ENCODE results near the gene SCN4A. TPM values are rescaled to one million over a fixed set of nuclear protein-coding genes. Genes with fewer than 3 reads are reported as not detected.

SCN4A gene
- total RNA-seq, 1 donor from 2014 or later: not detected

- H3K4me1 Mint-ChIP-seq (ENCODE audit: unreplicated experiment): no peaks in the 10 kb centered on the region
- DNase-seq (ENCODE audit: extremely low spot score, unreplicated experiment): no peak
- H3K9me3 Mint-ChIP-seq (ENCODE audit: unreplicated experiment): no peaks in the 10 kb centered on the region
- TF ChIP-seq, protein P1, sequence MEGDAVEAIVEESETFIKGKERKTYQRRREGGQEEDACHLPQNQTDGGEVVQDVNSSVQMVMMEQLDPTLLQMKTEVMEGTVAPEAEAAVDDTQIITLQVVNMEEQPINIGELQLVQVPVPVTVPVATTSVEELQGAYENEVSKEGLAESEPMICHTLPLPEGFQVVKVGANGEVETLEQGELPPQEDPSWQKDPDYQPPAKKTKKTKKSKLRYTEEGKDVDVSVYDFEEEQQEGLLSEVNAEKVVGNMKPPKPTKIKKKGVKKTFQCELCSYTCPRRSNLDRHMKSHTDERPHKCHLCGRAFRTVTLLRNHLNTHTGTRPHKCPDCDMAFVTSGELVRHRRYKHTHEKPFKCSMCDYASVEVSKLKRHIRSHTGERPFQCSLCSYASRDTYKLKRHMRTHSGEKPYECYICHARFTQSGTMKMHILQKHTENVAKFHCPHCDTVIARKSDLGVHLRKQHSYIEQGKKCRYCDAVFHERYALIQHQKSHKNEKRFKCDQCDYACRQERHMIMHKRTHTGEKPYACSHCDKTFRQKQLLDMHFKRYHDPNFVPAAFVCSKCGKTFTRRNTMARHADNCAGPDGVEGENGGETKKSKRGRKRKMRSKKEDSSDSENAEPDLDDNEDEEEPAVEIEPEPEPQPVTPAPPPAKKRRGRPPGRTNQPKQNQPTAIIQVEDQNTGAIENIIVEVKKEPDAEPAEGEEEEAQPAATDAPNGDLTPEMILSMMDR (IDR thresholded peaks at IDR 0.05): no peak
- peaks cover 14% of the 10 kb centered on the region for H3K27me3 Mint-ChIP-seq (ENCODE audit: unreplicated experiment)
- H3K4me3 Mint-ChIP-seq (ENCODE audit: unreplicated experiment): no peak overlapping the region
- H3K36me3 Mint-ChIP-seq (ENCODE audit: unreplicated experiment): no peaks in the 10 kb centered on the region
- H3K27ac Mint-ChIP-seq (ENCODE audit: unreplicated experiment): no peak overlapping the region
These were observed 9.6 kb downstream of the SCN4A start for GRCh38 chr17:63963123-63963522.

DNA sequence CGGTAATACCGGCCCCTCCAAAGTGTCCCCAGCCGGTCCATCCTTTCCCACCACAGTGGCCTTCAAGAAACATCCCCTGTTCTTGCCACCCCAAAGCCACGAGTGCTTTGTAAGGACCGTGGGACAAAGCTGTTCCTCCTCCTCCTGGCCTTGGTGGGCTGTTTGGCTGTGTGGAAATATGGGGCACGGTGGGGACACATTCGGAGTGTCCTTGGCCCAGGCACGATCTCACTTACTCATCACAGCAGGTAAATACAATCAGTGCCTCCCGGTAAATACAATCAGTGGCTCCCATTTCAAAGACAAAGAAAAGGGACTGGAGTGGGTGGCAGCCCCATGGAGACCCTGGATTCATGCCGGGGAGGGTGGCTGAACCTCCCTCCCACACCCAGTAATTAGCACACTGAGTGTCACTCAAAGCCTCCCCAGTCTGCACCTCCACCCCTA is 10.4 kb downstream of the SCN4A start:
- Mint-ChIP-seq H3K27ac (ENCODE audit: unreplicated experiment) (no peak overlapping the region), H3K27me3 (ENCODE audit: unreplicated experiment) (peaks cover 12% of the 10 kb centered on the region), H3K36me3 (ENCODE audit: unreplicated experiment) (no peaks in the 10 kb centered on the region), H3K9me3 (ENCODE audit: unreplicated experiment) (no peaks in the 10 kb centered on the region), H3K4me3 (ENCODE audit: unreplicated experiment) (no peak overlapping the region), H3K4me1 (ENCODE audit: unreplicated experiment) (no peaks in the 10 kb centered on the region)
- TF ChIP-seq, protein P1 (IDR thresholded peaks at IDR 0.05): no peak
- no peak for DNase-seq (ENCODE audit: extremely low spot score, unreplicated experiment)

DNA sequence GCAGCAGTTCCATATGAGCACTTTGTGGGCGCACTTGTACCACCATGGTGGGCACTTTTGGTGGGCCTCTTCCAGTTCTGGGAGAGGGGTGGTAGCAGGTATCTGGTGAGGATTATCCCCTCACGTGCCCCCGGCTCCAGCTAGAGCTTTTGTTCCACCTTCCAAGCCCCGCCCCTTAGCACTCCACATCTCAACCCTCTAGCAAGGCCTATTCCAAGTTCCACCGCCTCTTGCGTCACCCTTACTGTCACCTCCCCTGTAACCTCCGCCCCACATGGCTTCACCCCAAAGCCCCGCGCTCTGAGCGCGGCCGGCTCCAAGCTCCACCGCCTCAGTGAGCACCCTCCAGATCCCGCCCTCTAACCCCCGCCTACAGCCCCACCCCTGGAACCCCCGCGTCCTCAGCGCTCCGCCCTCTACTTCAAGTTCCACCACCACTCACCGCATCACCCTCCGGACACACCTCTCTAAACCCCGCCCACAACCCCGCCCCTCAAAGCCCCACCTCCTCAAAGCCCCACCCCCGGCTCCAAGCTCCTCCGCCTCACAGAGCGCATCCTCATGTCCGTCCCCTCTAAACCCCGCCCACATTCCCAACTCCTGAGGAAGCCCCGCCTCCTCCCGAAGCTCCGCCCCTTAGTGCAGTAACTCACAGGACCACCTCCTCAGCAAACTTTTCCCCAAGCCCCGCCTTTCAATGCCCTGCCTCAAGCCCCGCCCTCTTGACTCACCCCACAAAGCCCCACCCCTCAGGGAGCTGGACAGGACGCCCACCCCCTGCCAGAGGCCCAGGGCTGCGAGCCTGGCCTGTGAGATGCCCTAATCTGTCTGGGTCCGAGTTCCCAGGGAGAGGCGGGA is 11.1 kb downstream of the SCN4A start:
- Mint-ChIP-seq H3K27me3 (ENCODE audit: unreplicated experiment) (peaks cover 8% of the 10 kb centered on the region), H3K27ac (ENCODE audit: unreplicated experiment) (no peak overlapping the region), H3K4me1 (ENCODE audit: unreplicated experiment) (no peaks in the 10 kb centered on the region), H3K36me3 (ENCODE audit: unreplicated experiment) (no peaks in the 10 kb centered on the region), H3K9me3 (ENCODE audit: unreplicated experiment) (no peaks in the 10 kb centered on the region), H3K4me3 (ENCODE audit: unreplicated experiment) (no peak overlapping the region)
- DNase-seq (ENCODE audit: extremely low spot score, unreplicated experiment): no peak
- TF ChIP-seq, protein P1 (IDR thresholded peaks at IDR 0.05): no peak

GRCh38 chr17:63960430-63960829 is 12.3 kb downstream of the SCN4A start:
- Mint-ChIP-seq H3K36me3 (ENCODE audit: unreplicated experiment) (no peaks in the 10 kb centered on the region), H3K9me3 (ENCODE audit: unreplicated experiment) (no peaks in the 10 kb centered on the region), H3K4me1 (ENCODE audit: unreplicated experiment) (no peaks in the 10 kb centered on the region), H3K27ac (ENCODE audit: unreplicated experiment) (no peak overlapping the region), H3K27me3 (ENCODE audit: unreplicated experiment) (peaks cover 10% of the 10 kb centered on the region), H3K4me3 (ENCODE audit: unreplicated experiment) (no peak overlapping the region)
- DNase-seq (ENCODE audit: extremely low spot score, unreplicated experiment): no peak
- TF ChIP-seq, protein P1 (IDR thresholded peaks at IDR 0.05): no peak

DNA sequence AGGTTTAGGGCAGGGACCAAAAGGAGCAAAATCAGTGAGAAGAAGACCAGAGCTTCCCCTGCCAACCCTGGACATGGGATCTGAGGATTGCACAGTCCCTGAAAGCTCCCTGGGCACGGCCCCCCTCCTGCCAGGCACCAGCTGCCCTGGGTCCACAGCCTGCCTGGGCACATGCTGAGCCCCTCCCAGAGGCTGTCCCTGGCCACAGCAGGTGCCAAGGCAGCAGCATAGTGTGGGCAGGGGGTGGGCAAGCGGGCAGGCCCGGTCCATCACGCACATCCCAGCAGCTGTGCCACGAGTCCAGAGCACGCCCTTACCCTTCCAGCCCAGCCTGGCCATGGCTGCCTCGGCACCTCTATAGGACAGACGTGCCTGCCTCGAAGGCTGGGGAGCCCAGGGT is 12.7 kb downstream of the SCN4A start:
- Mint-ChIP-seq H3K4me1 (ENCODE audit: unreplicated experiment) (no peaks in the 10 kb centered on the region), H3K4me3 (ENCODE audit: unreplicated experiment) (no peak overlapping the region), H3K27me3 (ENCODE audit: unreplicated experiment) (peaks cover 10% of the 10 kb centered on the region), H3K9me3 (ENCODE audit: unreplicated experiment) (no peaks in the 10 kb centered on the region), H3K27ac (ENCODE audit: unreplicated experiment) (no peak overlapping the region), H3K36me3 (ENCODE audit: unreplicated experiment) (no peaks in the 10 kb centered on the region)
- DNase-seq (ENCODE audit: extremely low spot score, unreplicated experiment): no peak
- TF ChIP-seq, protein P1 (IDR thresholded peaks at IDR 0.05): no peak
